HepG2 (cell line): ENCODE measurements around the gene PRMT5. TPM values are rescaled to one million over a fixed set of nuclear protein-coding genes. Genes with fewer than 3 reads are reported as not detected.

Experiments
- ATF4 ChIP-seq, 2 experiments: fragments of 450-650 bp in 1 of 2; sonication (generic) in 1 of 2; formaldehyde crosslinking; IDR thresholded peaks; 2 replicates each; pipeline versions ENCODE4 v1.5.0 to v1.8.0; 2020 to 2022; ENCODE audit warnings: mild to moderate bottlenecking in 1 of 2, missing genetic modification reagents in 1 of 2
- HDAC2 ChIP-seq: sonication (generic); formaldehyde crosslinking; IDR thresholded peaks from 2 replicates; pipeline ENCODE4 v1.4.0; 2020; ENCODE audit warnings: missing genetic modification reagents
- MATR3 ChIP-seq: sonication (generic); formaldehyde crosslinking; IDR thresholded peaks from 2 replicates; pipeline ENCODE4 v1.4.0; 2020; ENCODE audit warnings: missing genetic modification reagents
- MEF2D ChIP-seq: sonication (generic); formaldehyde crosslinking; IDR thresholded peaks from 2 replicates; pipeline ENCODE4 v1.5.1; 2020; ENCODE audit warnings: mild to moderate bottlenecking, missing genetic modification reagents
- MIXL1 ChIP-seq: IDR thresholded peaks from 2 replicates; pipeline ENCODE4 v1.6.1; 2016
- MYC ChIP-seq: sonication (generic); formaldehyde crosslinking; IDR thresholded peaks from 2 replicates; pipeline ENCODE4 v1.9.0; 2021; ENCODE audit warnings: missing genetic modification reagents, borderline replicate concordance
- NCOR1 ChIP-seq: fragments of 200-600 bp; sonication (generic); IDR thresholded peaks from 2 replicates; pipeline ENCODE4 v1.7.0; 2017; ENCODE audit warnings: antibody characterized with exemption, low read length, borderline replicate concordance
- NFRKB ChIP-seq: fragments of 450-650 bp; IDR thresholded peaks from 2 replicates; pipeline ENCODE4 v1.6.1; 2017
- NR1H2 ChIP-seq: sonication (generic); formaldehyde crosslinking; IDR thresholded peaks from 2 replicates; pipeline ENCODE4 v1.8.1; 2022; ENCODE audit warnings: low read depth, missing genetic modification reagents, borderline replicate concordance
- PCBP1 ChIP-seq: fragments of 200-400 bp; formaldehyde crosslinking; IDR thresholded peaks from 2 replicates; pipeline ENCODE4 v1.6.1; 2017; ENCODE audit warnings: mild to moderate bottlenecking, low read depth, low read length, borderline replicate concordance
- PCBP2 ChIP-seq: fragments of 200-400 bp; formaldehyde crosslinking; optimal IDR thresholded peaks from 2 replicates; pipeline ENCODE3; 2018; ENCODE audit warnings: low read length, low read depth; ENCODE audit not compliant: poor library complexity, severe bottlenecking
- RAD51 ChIP-seq: fragments of 450-650 bp; IDR thresholded peaks from 2 replicates; pipeline ENCODE4 v1.6.1; 2016; ENCODE audit warnings: borderline replicate concordance
- SETDB1 ChIP-seq: sonication (generic); formaldehyde crosslinking; IDR thresholded peaks from 2 replicates; pipeline ENCODE4 v1.5.1; 2020; ENCODE audit warnings: missing genetic modification reagents, mild to moderate bottlenecking, borderline replicate concordance
- ZBTB7A ChIP-seq: sonication (generic); formaldehyde crosslinking; IDR thresholded peaks from 2 replicates; pipeline ENCODE4 v1.8.0; 2022; ENCODE audit warnings: mild to moderate bottlenecking, missing genetic modification reagents
- ZFX ChIP-seq: sonication (generic); formaldehyde crosslinking; IDR thresholded peaks from 2 replicates; pipeline ENCODE4 v1.4.0; 2020; ENCODE audit warnings: mild to moderate bottlenecking, low read depth, missing genetic modification reagents, moderate library complexity
- ZNF326 ChIP-seq: sonication (generic); formaldehyde crosslinking; IDR thresholded peaks from 2 replicates; pipeline ENCODE4 v1.4.0; 2020; ENCODE audit warnings: missing genetic modification reagents, borderline replicate concordance
- ZNF747 ChIP-seq: sonication (generic); formaldehyde crosslinking; IDR thresholded peaks from 2 replicates; pipeline ENCODE4 v1.8.1; 2023; ENCODE audit warnings: missing genetic modification reagents, mild to moderate bottlenecking, borderline replicate concordance
- ZZZ3 ChIP-seq: sonication (generic); formaldehyde crosslinking; IDR thresholded peaks from 2 replicates; pipeline ENCODE4 v1.4.0; 2020; ENCODE audit warnings: missing genetic modification reagents, mild to moderate bottlenecking, borderline replicate concordance
- polyA plus RNA-seq, 8 experiments: library from polyadenylated mRNA; depleted of rRNA in 3 of 8; stranded (reverse) in 7 of 8; unstranded in 1 of 8; fragments of >200 nt; fragmentation: Illumina TruSeq in 4 of 8; extraction: Trizol in 4 of 8; gene quantifications; 2 replicates each; pipeline versions ENCODE4 v1.2.1 to v1.2.3, GENCODE V29; 2011 to 2016; ENCODE audit warnings: low read depth in 4 of 8, missing spikeins in 1 of 8, mixed read lengths in 1 of 8; ENCODE audit not compliant: insufficient read depth in 1 of 8
- total RNA-seq, 5 experiments: library from RNA; depleted of rRNA; stranded (reverse); fragments of >200 nt; fragmentation: Illumina TruSeq; extraction: Trizol; gene quantifications; 2 replicates each; pipeline ENCODE4 v1.2.3, GENCODE V29; 2016; ENCODE audit warnings: low read depth in 1 of 5
- TF ChIP-seq, protein P1 (sequence below): sonication (generic); formaldehyde crosslinking; IDR thresholded peaks from 2 replicates; pipeline ENCODE4 v1.4.0; 2020; ENCODE audit warnings: mild to moderate bottlenecking, missing genetic modification reagents, borderline replicate concordance
- TF ChIP-seq, protein P2 (sequence below): IDR thresholded peaks from 2 replicates; pipeline ENCODE4 v1.4.0; 2020; ENCODE audit warnings: mild to moderate bottlenecking, missing genetic modification reagents

The PRMT5 gene
- total and polyA plus RNA-seq, 2 of the 13 experiments (the other 11 are each of a cell fraction or from before 2014, with no cell fraction given) = 210 to 354 TPM

GRCh38 chr14:22929104-22929960 is at the start of gene PRMT5 (continued):
- TF ChIP-seq, protein P1, sequence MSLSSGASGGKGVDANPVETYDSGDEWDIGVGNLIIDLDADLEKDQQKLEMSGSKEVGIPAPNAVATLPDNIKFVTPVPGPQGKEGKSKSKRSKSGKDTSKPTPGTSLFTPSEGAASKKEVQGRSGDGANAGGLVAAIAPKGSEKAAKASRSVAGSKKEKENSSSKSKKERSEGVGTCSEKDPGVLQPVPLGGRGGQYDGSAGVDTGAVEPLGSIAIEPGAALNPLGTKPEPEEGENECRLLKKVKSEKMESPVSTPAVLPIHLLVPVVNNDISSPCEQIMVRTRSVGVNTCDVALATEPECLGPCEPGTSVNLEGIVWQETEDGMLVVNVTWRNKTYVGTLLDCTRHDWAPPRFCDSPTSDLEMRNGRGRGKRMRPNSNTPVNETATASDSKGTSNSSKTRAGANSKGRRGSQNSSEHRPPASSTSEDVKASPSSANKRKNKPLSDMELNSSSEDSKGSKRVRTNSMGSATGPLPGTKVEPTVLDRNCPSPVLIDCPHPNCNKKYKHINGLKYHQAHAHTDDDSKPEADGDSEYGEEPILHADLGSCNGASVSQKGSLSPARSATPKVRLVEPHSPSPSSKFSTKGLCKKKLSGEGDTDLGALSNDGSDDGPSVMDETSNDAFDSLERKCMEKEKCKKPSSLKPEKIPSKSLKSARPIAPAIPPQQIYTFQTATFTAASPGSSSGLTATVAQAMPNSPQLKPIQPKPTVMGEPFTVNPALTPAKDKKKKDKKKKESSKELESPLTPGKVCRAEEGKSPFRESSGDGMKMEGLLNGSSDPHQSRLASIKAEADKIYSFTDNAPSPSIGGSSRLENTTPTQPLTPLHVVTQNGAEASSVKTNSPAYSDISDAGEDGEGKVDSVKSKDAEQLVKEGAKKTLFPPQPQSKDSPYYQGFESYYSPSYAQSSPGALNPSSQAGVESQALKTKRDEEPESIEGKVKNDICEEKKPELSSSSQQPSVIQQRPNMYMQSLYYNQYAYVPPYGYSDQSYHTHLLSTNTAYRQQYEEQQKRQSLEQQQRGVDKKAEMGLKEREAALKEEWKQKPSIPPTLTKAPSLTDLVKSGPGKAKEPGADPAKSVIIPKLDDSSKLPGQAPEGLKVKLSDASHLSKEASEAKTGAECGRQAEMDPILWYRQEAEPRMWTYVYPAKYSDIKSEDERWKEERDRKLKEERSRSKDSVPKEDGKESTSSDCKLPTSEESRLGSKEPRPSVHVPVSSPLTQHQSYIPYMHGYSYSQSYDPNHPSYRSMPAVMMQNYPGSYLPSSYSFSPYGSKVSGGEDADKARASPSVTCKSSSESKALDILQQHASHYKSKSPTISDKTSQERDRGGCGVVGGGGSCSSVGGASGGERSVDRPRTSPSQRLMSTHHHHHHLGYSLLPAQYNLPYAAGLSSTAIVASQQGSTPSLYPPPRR = peak; percentile 83
- TF ChIP-seq ZNF326 (CRISPR knock-in tag) (peak; percentile 79; the same call in 1 of the 2 replicates), HDAC2 (CRISPR knock-in tag) (peak; percentile 96), ZFX (CRISPR knock-in tag) (peak; percentile 85; the same call in 1 of the 2 replicates), ZZZ3 (CRISPR knock-in tag) (peak; percentile 66), MYC (CRISPR knock-in tag) (peak; percentile 100), NCOR1 (peak; percentile 77; the same call in 1 of the 2 replicates), NFRKB (peak; percentile 93), ZNF747 (peak; percentile 99; the same call in 1 of the 2 replicates), MEF2D (CRISPR knock-in tag) (peak; percentile 90), ATF4 (CRISPR knock-in tag; IDR thresholded peaks at IDR 0.05) (peak in 1 of 2 experiments; percentile 80; a peak in 1 of 4 replicates), RAD51 (no peak), MIXL1 (CRISPR knock-in tag) (peak; percentile 92), NR1H2 (no peak; the same call in 1 of the 2 replicates), SETDB1 (no peak), ZBTB7A (peak; percentile 98), MATR3 (no peak), PCBP2 (peak; percentile 92), PCBP1 (0 out of 2 replicates have a peak, but pooled peaks have one; percentile 56)
- TF ChIP-seq, protein P2, sequence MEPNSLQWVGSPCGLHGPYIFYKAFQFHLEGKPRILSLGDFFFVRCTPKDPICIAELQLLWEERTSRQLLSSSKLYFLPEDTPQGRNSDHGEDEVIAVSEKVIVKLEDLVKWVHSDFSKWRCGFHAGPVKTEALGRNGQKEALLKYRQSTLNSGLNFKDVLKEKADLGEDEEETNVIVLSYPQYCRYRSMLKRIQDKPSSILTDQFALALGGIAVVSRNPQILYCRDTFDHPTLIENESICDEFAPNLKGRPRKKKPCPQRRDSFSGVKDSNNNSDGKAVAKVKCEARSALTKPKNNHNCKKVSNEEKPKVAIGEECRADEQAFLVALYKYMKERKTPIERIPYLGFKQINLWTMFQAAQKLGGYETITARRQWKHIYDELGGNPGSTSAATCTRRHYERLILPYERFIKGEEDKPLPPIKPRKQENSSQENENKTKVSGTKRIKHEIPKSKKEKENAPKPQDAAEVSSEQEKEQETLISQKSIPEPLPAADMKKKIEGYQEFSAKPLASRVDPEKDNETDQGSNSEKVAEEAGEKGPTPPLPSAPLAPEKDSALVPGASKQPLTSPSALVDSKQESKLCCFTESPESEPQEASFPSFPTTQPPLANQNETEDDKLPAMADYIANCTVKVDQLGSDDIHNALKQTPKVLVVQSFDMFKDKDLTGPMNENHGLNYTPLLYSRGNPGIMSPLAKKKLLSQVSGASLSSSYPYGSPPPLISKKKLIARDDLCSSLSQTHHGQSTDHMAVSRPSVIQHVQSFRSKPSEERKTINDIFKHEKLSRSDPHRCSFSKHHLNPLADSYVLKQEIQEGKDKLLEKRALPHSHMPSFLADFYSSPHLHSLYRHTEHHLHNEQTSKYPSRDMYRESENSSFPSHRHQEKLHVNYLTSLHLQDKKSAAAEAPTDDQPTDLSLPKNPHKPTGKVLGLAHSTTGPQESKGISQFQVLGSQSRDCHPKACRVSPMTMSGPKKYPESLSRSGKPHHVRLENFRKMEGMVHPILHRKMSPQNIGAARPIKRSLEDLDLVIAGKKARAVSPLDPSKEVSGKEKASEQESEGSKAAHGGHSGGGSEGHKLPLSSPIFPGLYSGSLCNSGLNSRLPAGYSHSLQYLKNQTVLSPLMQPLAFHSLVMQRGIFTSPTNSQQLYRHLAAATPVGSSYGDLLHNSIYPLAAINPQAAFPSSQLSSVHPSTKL = peak; percentile 92
